ENCODE data around the gene RWDD3. TPM values are rescaled to one million over a fixed set of nuclear protein-coding genes. Genes with fewer than 3 reads are reported as not detected.

RWDD3 gene
- total RNA-seq, 1 donor from 2014 or later: 24.7 TPM

DNA sequence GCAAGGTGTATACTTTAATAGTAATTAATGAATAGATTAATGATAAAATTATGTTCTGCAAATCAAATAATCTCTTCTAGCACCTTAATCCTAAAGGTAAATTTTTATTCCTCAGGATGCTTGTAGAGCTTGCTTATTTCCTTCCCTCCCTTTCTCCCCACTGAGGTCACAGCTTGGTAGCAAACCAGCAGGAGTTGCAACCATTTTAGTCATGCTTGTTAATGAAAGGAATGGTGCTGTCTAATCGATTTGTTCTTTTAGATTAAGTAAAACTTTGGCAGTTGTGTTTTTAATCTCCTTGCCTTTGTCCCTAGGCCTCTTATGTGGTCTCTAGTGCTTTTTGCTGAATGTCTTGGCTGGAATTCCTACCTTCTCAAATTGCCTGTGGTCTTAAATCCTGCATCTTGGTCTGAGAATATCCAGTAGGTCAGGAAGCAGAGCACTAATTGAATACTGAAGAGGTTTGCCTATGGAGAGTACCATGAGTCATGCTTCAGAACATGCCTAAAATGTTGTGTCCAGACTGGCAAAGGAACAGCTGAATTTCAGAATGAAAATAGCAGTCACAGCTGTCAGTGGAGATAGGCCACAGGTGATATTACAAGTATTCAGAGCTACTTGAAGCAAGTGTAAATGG is 36.3 kb upstream of the RWDD3 start:
- no peak overlapping the region for H3K27ac Mint-ChIP-seq

DNA sequence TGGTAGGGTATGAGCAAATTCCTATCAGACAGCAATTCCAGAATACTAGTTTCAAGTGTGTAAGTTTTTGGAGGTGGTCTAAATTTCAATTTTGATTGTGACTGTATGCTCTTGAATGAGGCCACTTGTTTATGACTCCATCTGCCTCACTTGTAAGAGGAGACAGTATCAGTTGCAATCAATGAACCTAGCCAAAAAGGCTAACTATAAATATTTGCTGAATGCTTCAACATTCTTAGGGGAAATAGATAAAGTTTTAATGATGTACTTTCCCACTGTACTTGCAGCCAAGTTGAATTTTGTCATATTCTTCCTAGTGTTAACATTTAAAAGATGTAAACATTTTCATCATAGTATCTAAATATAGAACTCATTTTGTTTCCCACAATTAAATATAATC is 32.1 kb upstream of the RWDD3 start:
- H3K4me1 Mint-ChIP-seq: peaks cover 3% of the 10 kb centered on the region

More for the DNA sequence above, 36.3 kb upstream of the RWDD3 start:
- Mint-ChIP-seq H3K27me3 (ENCODE audit: low read depth) (no peaks in the 10 kb centered on the region), H3K4me1 (peaks cover 7% of the 10 kb centered on the region), H3K4me3 (no peak overlapping the region), H3K36me3 (no peaks in the 10 kb centered on the region), H3K9me3 (no peaks in the 10 kb centered on the region)
- DNase-seq (ENCODE audit: low spot score in 2 of 2, unreplicated experiment in 2 of 2): no peak
- TF ChIP-seq, protein P1, sequence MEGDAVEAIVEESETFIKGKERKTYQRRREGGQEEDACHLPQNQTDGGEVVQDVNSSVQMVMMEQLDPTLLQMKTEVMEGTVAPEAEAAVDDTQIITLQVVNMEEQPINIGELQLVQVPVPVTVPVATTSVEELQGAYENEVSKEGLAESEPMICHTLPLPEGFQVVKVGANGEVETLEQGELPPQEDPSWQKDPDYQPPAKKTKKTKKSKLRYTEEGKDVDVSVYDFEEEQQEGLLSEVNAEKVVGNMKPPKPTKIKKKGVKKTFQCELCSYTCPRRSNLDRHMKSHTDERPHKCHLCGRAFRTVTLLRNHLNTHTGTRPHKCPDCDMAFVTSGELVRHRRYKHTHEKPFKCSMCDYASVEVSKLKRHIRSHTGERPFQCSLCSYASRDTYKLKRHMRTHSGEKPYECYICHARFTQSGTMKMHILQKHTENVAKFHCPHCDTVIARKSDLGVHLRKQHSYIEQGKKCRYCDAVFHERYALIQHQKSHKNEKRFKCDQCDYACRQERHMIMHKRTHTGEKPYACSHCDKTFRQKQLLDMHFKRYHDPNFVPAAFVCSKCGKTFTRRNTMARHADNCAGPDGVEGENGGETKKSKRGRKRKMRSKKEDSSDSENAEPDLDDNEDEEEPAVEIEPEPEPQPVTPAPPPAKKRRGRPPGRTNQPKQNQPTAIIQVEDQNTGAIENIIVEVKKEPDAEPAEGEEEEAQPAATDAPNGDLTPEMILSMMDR (IDR thresholded peaks at IDR 0.05; ENCODE audit: unreplicated experiment): no peak

GRCh38 chr1:95203908-95204437 is 30.0 kb upstream of the RWDD3 start:
- H3K27ac Mint-ChIP-seq: no peak overlapping the region
- H3K4me3 Mint-ChIP-seq: no peak overlapping the region
- TF ChIP-seq, protein P1 (IDR thresholded peaks at IDR 0.05; ENCODE audit: unreplicated experiment): no peak
- peaks cover 7% of the 10 kb centered on the region for H3K9me3 Mint-ChIP-seq
- H3K36me3 Mint-ChIP-seq: no peaks in the 10 kb centered on the region
- no peak for DNase-seq (ENCODE audit: low spot score in 2 of 2, unreplicated experiment in 2 of 2)
- H3K4me1 Mint-ChIP-seq: no peaks in the 10 kb centered on the region
- no peaks in the 10 kb centered on the region for H3K27me3 Mint-ChIP-seq (ENCODE audit: low read depth)

More for the DNA sequence above, 32.1 kb upstream of the RWDD3 start:
- H3K27me3 Mint-ChIP-seq (ENCODE audit: low read depth): no peaks in the 10 kb centered on the region
- no peaks in the 10 kb centered on the region for H3K36me3 Mint-ChIP-seq
- no peak overlapping the region for H3K4me3 Mint-ChIP-seq
- H3K9me3 Mint-ChIP-seq: peaks cover 7% of the 10 kb centered on the region
- TF ChIP-seq, protein P1 (IDR thresholded peaks at IDR 0.05; ENCODE audit: unreplicated experiment): no peak
- H3K27ac Mint-ChIP-seq: no peak overlapping the region
- DNase-seq (ENCODE audit: low spot score in 2 of 2, unreplicated experiment in 2 of 2): no peak

GRCh38 chr1:95206514-95206913 is 27.5 kb upstream of the RWDD3 start:
- no peaks in the 10 kb centered on the region for H3K36me3 Mint-ChIP-seq
- peaks cover 11% of the 10 kb centered on the region for H3K9me3 Mint-ChIP-seq
- H3K27ac Mint-ChIP-seq: no peak overlapping the region
- TF ChIP-seq, protein P1 (IDR thresholded peaks at IDR 0.05; ENCODE audit: unreplicated experiment): no peak
- no peak overlapping the region for H3K4me3 Mint-ChIP-seq
- no peak for DNase-seq (ENCODE audit: low spot score in 2 of 2, unreplicated experiment in 2 of 2)
- H3K27me3 Mint-ChIP-seq (ENCODE audit: low read depth): no peaks in the 10 kb centered on the region
- H3K4me1 Mint-ChIP-seq: no peaks in the 10 kb centered on the region

- H3K9me3 Mint-ChIP-seq: peaks cover 18% of the 10 kb centered on the region
- H3K4me1 Mint-ChIP-seq: no peaks in the 10 kb centered on the region
- TF ChIP-seq, protein P1 (IDR thresholded peaks at IDR 0.05; ENCODE audit: unreplicated experiment): no peak
- no peak overlapping the region for H3K4me3 Mint-ChIP-seq
- H3K36me3 Mint-ChIP-seq: no peaks in the 10 kb centered on the region
- no peak overlapping the region for H3K27ac Mint-ChIP-seq
- DNase-seq (ENCODE audit: low spot score in 2 of 2, unreplicated experiment in 2 of 2): no peak
- no peaks in the 10 kb centered on the region for H3K27me3 Mint-ChIP-seq (ENCODE audit: low read depth)
These were observed 26.6 kb upstream of the RWDD3 start for GRCh38 chr1:95207223-95207935.
